Stimulated activated CD8-positive, alpha-beta memory T cell treated with anti-CD3 and anti-CD28 coated beads, Interleukin-7, amount 100 ng/mL, for 48 hours (primary cell): ENCODE data around the gene LTK.

Experiments used
- DNase-seq, 2 donors: peaks; one replicate each; pipeline ENCODE4 v3.0.0-alpha.2; 2020; ENCODE audit warnings: low read depth in 1 of 2; ENCODE audit errors: extremely low read depth in 1 of 2

The LTK gene

GRCh38 chr15:41499109-41499851 lies 14.3 kb downstream of the LTK start:
- DNase-seq, result no peak

GRCh38 chr15:41498657-41499056 lies 15.0 kb downstream of the LTK start:
- DNase-seq, result no peak

GRCh38 chr15:41495736-41496599 lies 17.7 kb downstream of the LTK start:
- DNase-seq, result no peak

- no peak for DNase-seq
Measured at GRCh38 chr15:41494922-41495735, 18.5 kb downstream of the LTK start.

GRCh38 chr15:41494190-41494921 lies 19.3 kb downstream of the LTK start:
- DNase-seq, result no peak

GRCh38 chr15:41493902-41494189 lies 19.8 kb downstream of the LTK start:
- no peak for DNase-seq

- peak; percentile 85 to 87 for DNase-seq
Measured at GRCh38 chr15:41493205-41493901, 20.3 kb downstream of the LTK start, which contains the start of gene ITPKA. Gene ITPKA, plus strand, starts transcription at chr15:41493874. Its CDS starts 54 bp downstream, at chr15:41493928.

- no peak for DNase-seq
Measured at GRCh38 chr15:41492597-41493204, 20.9 kb downstream of the LTK start.

- no peak for DNase-seq
Measured at GRCh38 chr15:41491889-41492288, 21.7 kb downstream of the LTK start.

- no peak for DNase-seq
Measured at GRCh38 chr15:41490355-41490754, 23.3 kb downstream of the LTK start.

GRCh38 chr15:41489641-41490040 lies 24.0 kb downstream of the LTK start:
- no peak for DNase-seq

GRCh38 chr15:41487802-41488201 lies 25.8 kb downstream of the LTK start:
- no peak for DNase-seq

GRCh38 chr15:41487381-41487780 lies 26.2 kb downstream of the LTK start:
- DNase-seq, result no peak

- no peak for DNase-seq
Measured at GRCh38 chr15:41486286-41486685, 27.3 kb downstream of the LTK start.

GRCh38 chr15:41484937-41485625 lies 28.5 kb downstream of the LTK start:
- DNase-seq, result no peak

GRCh38 chr15:41483519-41483918 lies 30.1 kb downstream of the LTK start:
- no peak for DNase-seq

- no peak for DNase-seq
Measured at GRCh38 chr15:41483115-41483514, 30.5 kb downstream of the LTK start.

- no peak for DNase-seq
Measured at GRCh38 chr15:41482110-41482877, 31.3 kb downstream of the LTK start.
